SK-N-MC (cell line): ENCODE data around the gene UBL7.

Experiments used
- DNase-seq: peaks from one replicate; pipeline ENCODE4 v3.0.0-alpha.2; 2011; ENCODE audit warnings: low read depth, low spot score
- H3K27ac ChIP-seq: fragments of 200-600 bp; sonication (generic); 2 replicates; pipeline ENCODE4 v1.5.1; 2016; ENCODE audit warnings: mixed run types
- H3K36me3 ChIP-seq: fragments of 200-600 bp; sonication (generic); 2 replicates; pipeline ENCODE4 v1.6.1; 2017; ENCODE audit warnings: antibody characterized with exemption, low read length, mixed read lengths; ENCODE audit not compliant: insufficient read depth
- H3K4me3 ChIP-seq: fragments of 200-600 bp; sonication (generic); 2 replicates; pipeline ENCODE4 v1.5.1; 2016
- H3K9ac ChIP-seq: fragments of 200-600 bp; sonication (generic); 2 replicates; pipeline ENCODE4 v1.8.0; 2017; ENCODE audit warnings: mixed run types, mixed read lengths; ENCODE audit not compliant: insufficient read length
- H3K9me3 ChIP-seq: fragments of 200-600 bp; sonication (generic); 2 replicates; pipeline ENCODE4 v1.6.1; 2017; ENCODE audit warnings: low read depth, mild to moderate bottlenecking, antibody characterized with exemption, low read length, moderate library complexity, mixed read lengths
- EZH2 ChIP-seq: fragments of 200-600 bp; sonication (generic); IDR thresholded peaks from one replicate; pipeline ENCODE4 v1.6.1; 2017; ENCODE audit warnings: antibody characterized with exemption
- FOXP2 ChIP-seq: optimal IDR thresholded peaks from 2 replicates; pipeline ENCODE3; 2011; ENCODE audit warnings: mild to moderate bottlenecking, moderate library complexity; ENCODE audit not compliant: insufficient read depth; ENCODE audit errors: extremely low read length, control extremely low read depth
- POLR2AphosphoS5 ChIP-seq: IDR thresholded peaks from 2 replicates; pipeline ENCODE4 v1.6.1; 2012; ENCODE audit warnings: mild to moderate bottlenecking, low read depth, low read length, borderline replicate concordance

UBL7 gene

GRCh38 chr15:74449643-74450205 lies 11.2 kb downstream of the UBL7 start:
- no peak for DNase-seq
- Histone ChIP-seq H3K36me3 (peaks cover 35% of the 10 kb centered on the region), H3K27ac (no peak overlapping the region), H3K4me3 (no peak overlapping the region), H3K9me3 (no peaks in the 10 kb centered on the region), H3K9ac (no peak overlapping the region)
- TF ChIP-seq FOXP2 (no peak), EZH2 (no peak), POLR2AphosphoS5 (no peak)

GRCh38 chr15:74449095-74449494 lies 11.9 kb downstream of the UBL7 start:
- no peak for DNase-seq
- Histone ChIP-seq H3K36me3 (peaks cover 32% of the 10 kb centered on the region; the same call in 1 of the 2 replicates), H3K27ac (no peak overlapping the region), H3K9ac (no peak overlapping the region), H3K9me3 (no peaks in the 10 kb centered on the region), H3K4me3 (no peak overlapping the region)
- no peak for TF ChIP-seq POLR2AphosphoS5
- no peak for TF ChIP-seq FOXP2
- TF ChIP-seq EZH2: no peak

- no peak for DNase-seq
- Histone ChIP-seq H3K27ac (no peak overlapping the region), H3K4me3 (no peak overlapping the region), H3K36me3 (peaks cover 29% of the 10 kb centered on the region; the same call in 1 of the 2 replicates), H3K9me3 (no peaks in the 10 kb centered on the region), H3K9ac (no peak overlapping the region)
- TF ChIP-seq FOXP2: no peak
- no peak for TF ChIP-seq POLR2AphosphoS5
- no peak for TF ChIP-seq EZH2
Observed at GRCh38 chr15:74445816-74446763, 14.9 kb downstream of the UBL7 start.

GRCh38 chr15:74444106-74445062 lies 16.6 kb downstream of the UBL7 start:
- no peak for DNase-seq
- H3K9me3 ChIP-seq: no peaks in the 10 kb centered on the region
- H3K9ac ChIP-seq: no peak overlapping the region
- TF ChIP-seq FOXP2: no peak
- TF ChIP-seq EZH2: no peak
- no peak for TF ChIP-seq POLR2AphosphoS5
- H3K36me3 ChIP-seq: peaks cover 19% of the 10 kb centered on the region; the same call in 1 of the 2 replicates
- H3K4me3 ChIP-seq: no peak overlapping the region
- H3K27ac ChIP-seq: no peak overlapping the region

- no peak overlapping the region for H3K4me3 ChIP-seq
- TF ChIP-seq POLR2AphosphoS5: no peak
- TF ChIP-seq FOXP2: no peak
- no peak for TF ChIP-seq EZH2
Observed at GRCh38 chr15:74443100-74443909, 17.7 kb downstream of the UBL7 start.

GRCh38 chr15:74442604-74443003 lies 18.4 kb downstream of the UBL7 start:
- TF ChIP-seq FOXP2: no peak
- TF ChIP-seq EZH2: no peak
- no peak for TF ChIP-seq POLR2AphosphoS5
- Histone ChIP-seq H3K9me3 (no peaks in the 10 kb centered on the region), H3K4me3 (no peak overlapping the region), H3K9ac (no peak overlapping the region), H3K27ac (no peak overlapping the region), H3K36me3 (peaks cover 7% of the 10 kb centered on the region; the same call in 1 of the 2 replicates)
- no peak for DNase-seq

More at GRCh38 chr15:74443100-74443909, 17.7 kb downstream of the UBL7 start:
- H3K9me3 ChIP-seq: no peaks in the 10 kb centered on the region
- DNase-seq: no peak
- H3K36me3 ChIP-seq: peaks cover 14% of the 10 kb centered on the region; the same call in 1 of the 2 replicates
- no peak overlapping the region for H3K27ac ChIP-seq
- no peak overlapping the region for H3K9ac ChIP-seq

GRCh38 chr15:74442063-74442462 lies 18.9 kb downstream of the UBL7 start:
- DNase-seq: no peak
- Histone ChIP-seq H3K9me3 (no peaks in the 10 kb centered on the region), H3K27ac (no peak overlapping the region), H3K36me3 (peaks cover 7% of the 10 kb centered on the region; the same call in 1 of the 2 replicates), H3K4me3 (no peak overlapping the region), H3K9ac (no peak overlapping the region)
- TF ChIP-seq EZH2 (no peak), POLR2AphosphoS5 (no peak), FOXP2 (no peak)
